ENCODE results near the gene FAM13C. TPM values are rescaled to one million over a fixed set of nuclear protein-coding genes. Genes with fewer than 3 reads are reported as not detected.

FAM13C gene
- total RNA-seq, 4 donors from 2014 or later = 1.8 to 47.9 (median 5.7) TPM

DNA sequence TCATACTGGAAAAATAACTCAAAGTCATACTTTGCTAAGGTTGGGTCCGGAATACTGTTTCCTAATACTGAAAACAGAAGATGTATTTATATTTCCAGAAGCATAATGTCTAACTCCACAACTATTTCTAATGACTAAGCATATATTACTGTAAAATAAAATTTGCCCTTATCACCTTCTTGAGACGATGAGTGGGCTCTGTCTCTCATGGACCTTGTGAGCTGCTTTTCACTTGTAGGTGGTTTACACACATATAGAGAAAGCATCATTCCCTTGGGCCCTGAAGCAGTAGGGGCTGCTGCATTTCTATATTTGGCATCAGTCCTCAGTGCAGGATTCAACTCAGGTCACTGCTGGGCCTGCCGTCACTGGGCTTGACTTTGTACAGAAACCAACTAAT lies 10.7 kb upstream of the FAM13C start:
- H3K9me3 ChIP-seq = no peaks in the 10 kb centered on the region
- no peaks in the 10 kb centered on the region for H3K4me1 ChIP-seq
- no peaks in the 10 kb centered on the region for H3K27me3 ChIP-seq
- TF ChIP-seq, protein P1, sequence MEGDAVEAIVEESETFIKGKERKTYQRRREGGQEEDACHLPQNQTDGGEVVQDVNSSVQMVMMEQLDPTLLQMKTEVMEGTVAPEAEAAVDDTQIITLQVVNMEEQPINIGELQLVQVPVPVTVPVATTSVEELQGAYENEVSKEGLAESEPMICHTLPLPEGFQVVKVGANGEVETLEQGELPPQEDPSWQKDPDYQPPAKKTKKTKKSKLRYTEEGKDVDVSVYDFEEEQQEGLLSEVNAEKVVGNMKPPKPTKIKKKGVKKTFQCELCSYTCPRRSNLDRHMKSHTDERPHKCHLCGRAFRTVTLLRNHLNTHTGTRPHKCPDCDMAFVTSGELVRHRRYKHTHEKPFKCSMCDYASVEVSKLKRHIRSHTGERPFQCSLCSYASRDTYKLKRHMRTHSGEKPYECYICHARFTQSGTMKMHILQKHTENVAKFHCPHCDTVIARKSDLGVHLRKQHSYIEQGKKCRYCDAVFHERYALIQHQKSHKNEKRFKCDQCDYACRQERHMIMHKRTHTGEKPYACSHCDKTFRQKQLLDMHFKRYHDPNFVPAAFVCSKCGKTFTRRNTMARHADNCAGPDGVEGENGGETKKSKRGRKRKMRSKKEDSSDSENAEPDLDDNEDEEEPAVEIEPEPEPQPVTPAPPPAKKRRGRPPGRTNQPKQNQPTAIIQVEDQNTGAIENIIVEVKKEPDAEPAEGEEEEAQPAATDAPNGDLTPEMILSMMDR (IDR thresholded peaks at IDR 0.05) = no peak
- TF ChIP-seq POLR2A (IDR thresholded peaks at IDR 0.05) = no peak
- DNase-seq = no peak
- H3K27ac ChIP-seq = no peak overlapping the region
- no peaks in the 10 kb centered on the region for H3K36me3 ChIP-seq
- no peak overlapping the region for H3K4me3 ChIP-seq

DNA sequence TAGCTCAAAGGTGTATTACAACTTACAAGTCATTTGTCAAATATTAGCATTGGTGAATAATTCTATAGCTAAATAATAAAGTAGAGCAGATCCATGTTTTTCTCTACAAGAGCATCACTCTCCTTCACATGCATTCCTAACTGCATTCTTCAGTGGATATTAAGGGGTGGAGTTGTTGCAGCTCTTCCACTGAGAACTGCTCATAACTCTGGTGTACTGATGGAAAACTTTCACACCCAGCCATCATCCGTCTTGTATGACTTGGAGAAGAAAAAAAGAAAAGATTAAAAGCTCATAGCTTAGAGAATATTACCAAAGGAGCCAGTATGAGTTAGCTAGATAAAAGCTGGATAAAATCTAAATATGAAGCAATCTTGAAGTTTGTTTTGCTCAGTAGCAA lies 10.2 kb upstream of the FAM13C start:
- Histone ChIP-seq H3K4me3 (no peak overlapping the region), H3K36me3 (no peaks in the 10 kb centered on the region), H3K27me3 (no peaks in the 10 kb centered on the region), H3K9me3 (no peaks in the 10 kb centered on the region), H3K27ac (no peak overlapping the region), H3K4me1 (no peaks in the 10 kb centered on the region)
- no peak for DNase-seq
- no peak for TF ChIP-seq POLR2A (IDR thresholded peaks at IDR 0.05)
- TF ChIP-seq, protein P1 (IDR thresholded peaks at IDR 0.05) = no peak

DNA sequence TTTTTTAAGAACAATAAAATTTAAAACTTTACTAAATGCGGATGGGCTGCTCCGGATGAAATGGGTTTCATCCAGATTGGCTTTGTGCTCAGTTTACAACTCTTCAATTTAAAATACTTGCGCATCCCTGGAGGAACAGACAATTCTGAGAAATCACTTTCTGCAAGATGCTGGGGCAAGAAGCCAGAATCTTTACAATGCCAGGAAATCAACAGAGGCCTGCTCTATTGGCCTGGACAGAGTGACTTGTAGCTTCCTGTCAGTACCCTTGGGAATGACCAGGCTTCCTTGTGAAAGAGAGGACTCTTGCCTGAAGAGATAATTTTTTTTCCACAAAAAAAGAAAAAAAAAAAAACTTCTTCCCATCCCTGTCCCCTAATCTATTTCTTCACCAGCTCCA lies 3.9 kb upstream of the FAM13C start:
- Histone ChIP-seq H3K9me3 (no peaks in the 10 kb centered on the region), H3K36me3 (no peaks in the 10 kb centered on the region), H3K27ac (no peak overlapping the region), H3K27me3 (no peaks in the 10 kb centered on the region), H3K4me1 (peaks cover 0 to 4% (median 0%) of the 10 kb centered on the region in 4 donors), H3K4me3 (no peak overlapping the region)
- DNase-seq = no peak
- no peak for TF ChIP-seq POLR2A (IDR thresholded peaks at IDR 0.05)
- TF ChIP-seq, protein P1 (IDR thresholded peaks at IDR 0.05) = no peak

DNA sequence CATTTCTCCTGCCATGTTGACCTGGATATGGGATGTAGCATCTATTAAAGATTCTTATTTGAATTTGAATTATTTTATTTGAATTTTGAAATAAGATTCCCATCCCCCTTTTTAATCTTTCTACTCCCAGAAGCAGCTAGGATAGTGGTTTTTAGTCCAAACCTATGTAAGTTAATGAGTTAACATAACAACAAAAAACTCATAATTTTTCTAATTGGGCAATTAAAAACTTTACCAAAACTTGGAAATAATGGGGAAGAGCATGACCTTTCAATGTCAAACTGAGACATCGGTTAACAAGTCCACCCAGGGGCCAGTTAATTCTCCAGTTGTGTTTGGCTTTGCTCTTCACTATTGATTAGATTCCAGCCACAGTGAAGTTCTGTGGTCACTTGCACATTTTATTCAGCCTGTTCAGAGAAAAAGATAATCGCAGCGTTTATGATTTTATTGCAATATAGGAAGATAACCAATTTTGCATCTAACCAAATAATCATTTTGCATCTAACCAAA lies 1.2 kb upstream of the FAM13C start:
- Histone ChIP-seq H3K9me3 (no peaks in the 10 kb centered on the region), H3K36me3 (no peaks in the 10 kb centered on the region), H3K27ac (peak overlapping the region in 3 of 4 donors; percentile 57 to 84 (median 73)), H3K4me1 (peaks cover 0 to 4% (median 0%) of the 10 kb centered on the region in 4 donors), H3K4me3 (no peak overlapping the region), H3K27me3 (no peaks in the 10 kb centered on the region)
- no peak for DNase-seq
- no peak for TF ChIP-seq POLR2A (IDR thresholded peaks at IDR 0.05)
- TF ChIP-seq, protein P1 (IDR thresholded peaks at IDR 0.05) = no peak

DNA sequence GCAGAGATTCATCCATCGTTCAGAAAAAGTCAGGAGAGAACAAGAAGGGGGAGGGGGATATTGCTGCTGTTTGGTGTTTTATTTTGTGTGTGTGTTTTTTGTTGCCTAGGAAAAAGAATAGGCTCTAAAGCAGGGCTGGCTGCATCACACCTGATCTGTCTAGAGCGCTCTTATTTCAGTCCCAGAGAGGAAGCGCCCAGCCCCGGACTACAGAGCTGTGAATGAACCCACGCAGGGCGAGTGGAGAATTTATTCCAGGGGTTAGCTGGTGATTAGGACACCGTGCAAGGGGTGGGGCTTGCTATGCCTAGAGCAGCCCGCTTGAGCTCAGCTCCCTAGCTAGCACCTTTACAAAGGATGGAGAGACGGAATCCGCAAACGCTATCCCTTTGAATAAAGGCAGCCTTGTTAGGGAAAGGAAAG lies 621 bp upstream of the FAM13C start:
- peak overlapping the region; percentile 57 to 84 (median 70) for H3K27ac ChIP-seq
- DNase-seq = peak; percentile 25 to 68 (median 55)
- no peaks in the 10 kb centered on the region for H3K9me3 ChIP-seq
- H3K27me3 ChIP-seq = no peaks in the 10 kb centered on the region
- TF ChIP-seq, protein P1 (IDR thresholded peaks at IDR 0.05) = no peak
- no peak for TF ChIP-seq POLR2A (IDR thresholded peaks at IDR 0.05)
- peak overlapping the region; percentile 36 to 54 (median 45) for H3K4me3 ChIP-seq
- peaks cover 0 to 4% (median 0%) of the 10 kb centered on the region in 4 donors for H3K4me1 ChIP-seq
- H3K36me3 ChIP-seq = no peaks in the 10 kb centered on the region

Measured in Peyer's patch (tissue), 4 donors.